RWPE1 (cell line): ENCODE results near the gene NPR3.

Experiments used
- CTCF ChIA-PET: fragments of 350-600 bp; sonication (Branson Sonifier 250); formaldehyde crosslinking; extraction: SDS; loops from one replicate; lab custom pipeline; 2021; lab: Yijun Ruan, JAX
- POLR2A ChIA-PET: fragments of 400-600 bp; formaldehyde crosslinking; extraction: SDS; loops from one replicate; lab custom pipeline; 2020; ENCODE audit warnings: antibody characterized with exemption; ENCODE audit not compliant: low non-redundant PET; lab: Yijun Ruan, JAX
- DNase-seq: peaks from one replicate; pipeline ENCODE4 v3.0.0; 2012; ENCODE audit warnings: low spot score
- H3K27ac ChIP-seq: fragments of 450-650 bp; 2 replicates; pipeline ENCODE4 v1.5.1; 2017
- TF ChIP-seq, protein P1 (sequence below): fragments of 450-650 bp; conservative IDR thresholded peaks from 2 replicates; pipeline ENCODE4 v1.5.1; 2017; ENCODE audit warnings: low read depth, mild to moderate bottlenecking

The NPR3 gene

DNA sequence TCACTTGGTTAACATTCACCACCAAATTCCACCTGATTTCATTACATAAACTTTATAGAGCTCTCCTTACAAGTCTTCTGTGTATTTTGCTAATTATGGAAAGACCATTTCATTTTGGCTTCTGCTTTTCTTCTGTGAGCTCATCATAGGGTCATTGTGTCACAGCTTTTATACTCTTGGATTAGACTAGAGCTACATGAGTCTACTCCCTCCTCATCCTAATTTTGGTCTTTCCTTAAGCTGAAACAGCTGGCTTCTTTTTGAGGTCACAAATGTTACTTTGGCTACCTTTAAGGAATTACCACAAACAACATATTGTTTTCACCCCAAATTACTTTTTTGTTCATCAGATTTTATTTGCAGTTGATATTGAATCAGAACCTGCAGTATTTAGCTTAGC, 103.0 kb downstream of the NPR3 start:
- ChIA-PET POLR2A (no interaction called here), CTCF (no interaction called here)
- TF ChIP-seq, protein P1, sequence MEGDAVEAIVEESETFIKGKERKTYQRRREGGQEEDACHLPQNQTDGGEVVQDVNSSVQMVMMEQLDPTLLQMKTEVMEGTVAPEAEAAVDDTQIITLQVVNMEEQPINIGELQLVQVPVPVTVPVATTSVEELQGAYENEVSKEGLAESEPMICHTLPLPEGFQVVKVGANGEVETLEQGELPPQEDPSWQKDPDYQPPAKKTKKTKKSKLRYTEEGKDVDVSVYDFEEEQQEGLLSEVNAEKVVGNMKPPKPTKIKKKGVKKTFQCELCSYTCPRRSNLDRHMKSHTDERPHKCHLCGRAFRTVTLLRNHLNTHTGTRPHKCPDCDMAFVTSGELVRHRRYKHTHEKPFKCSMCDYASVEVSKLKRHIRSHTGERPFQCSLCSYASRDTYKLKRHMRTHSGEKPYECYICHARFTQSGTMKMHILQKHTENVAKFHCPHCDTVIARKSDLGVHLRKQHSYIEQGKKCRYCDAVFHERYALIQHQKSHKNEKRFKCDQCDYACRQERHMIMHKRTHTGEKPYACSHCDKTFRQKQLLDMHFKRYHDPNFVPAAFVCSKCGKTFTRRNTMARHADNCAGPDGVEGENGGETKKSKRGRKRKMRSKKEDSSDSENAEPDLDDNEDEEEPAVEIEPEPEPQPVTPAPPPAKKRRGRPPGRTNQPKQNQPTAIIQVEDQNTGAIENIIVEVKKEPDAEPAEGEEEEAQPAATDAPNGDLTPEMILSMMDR = no peak
- DNase-seq = no peak
- no peak overlapping the region for H3K27ac ChIP-seq

DNA sequence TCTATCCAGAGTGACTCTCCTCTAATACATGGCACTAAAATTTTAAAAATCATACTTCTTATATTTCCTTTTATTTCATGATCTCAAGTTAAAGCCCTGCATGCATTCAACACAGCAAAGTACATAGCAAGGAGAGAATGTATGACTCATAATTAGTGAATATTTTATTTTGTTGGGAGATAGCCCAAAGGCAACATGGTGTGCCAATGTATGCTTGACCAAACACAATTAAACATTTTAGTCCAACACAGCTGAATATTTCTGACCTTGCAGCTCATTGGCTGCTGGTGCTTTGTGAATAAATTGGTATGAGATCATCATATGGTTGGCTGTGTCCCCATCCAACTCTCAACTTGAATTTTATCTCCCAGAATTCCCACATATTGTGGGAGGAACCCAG, 103.5 kb downstream of the NPR3 start:
- TF ChIP-seq, protein P1 = no peak
- H3K27ac ChIP-seq = no peak overlapping the region
- POLR2A ChIA-PET = no interaction called here
- CTCF ChIA-PET = no interaction called here
- DNase-seq = no peak

DNA sequence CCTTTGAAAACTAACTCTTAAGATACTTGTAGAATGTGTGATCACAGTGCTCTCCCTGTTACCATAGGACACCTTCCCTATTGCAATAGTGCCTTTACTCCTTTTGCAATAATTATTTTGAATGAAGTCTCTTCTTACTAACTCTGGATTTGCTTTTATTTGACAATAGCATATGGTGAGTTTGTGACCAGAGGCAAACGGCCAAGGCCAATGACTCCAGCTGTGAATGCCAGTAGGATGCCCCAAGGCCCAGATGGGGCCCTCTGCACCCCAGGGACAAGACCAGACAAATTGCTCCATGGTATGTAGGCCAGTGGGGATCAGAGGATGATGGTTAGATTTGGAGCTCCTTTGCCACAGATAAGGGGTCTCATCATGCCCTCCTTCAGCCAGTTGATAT, 116.9 kb downstream of the NPR3 start:
- ChIA-PET CTCF (no interaction called here), POLR2A (no interaction called here)
- DNase-seq = no peak
- TF ChIP-seq, protein P1 = no peak
- H3K27ac ChIP-seq = no peak overlapping the region

DNA sequence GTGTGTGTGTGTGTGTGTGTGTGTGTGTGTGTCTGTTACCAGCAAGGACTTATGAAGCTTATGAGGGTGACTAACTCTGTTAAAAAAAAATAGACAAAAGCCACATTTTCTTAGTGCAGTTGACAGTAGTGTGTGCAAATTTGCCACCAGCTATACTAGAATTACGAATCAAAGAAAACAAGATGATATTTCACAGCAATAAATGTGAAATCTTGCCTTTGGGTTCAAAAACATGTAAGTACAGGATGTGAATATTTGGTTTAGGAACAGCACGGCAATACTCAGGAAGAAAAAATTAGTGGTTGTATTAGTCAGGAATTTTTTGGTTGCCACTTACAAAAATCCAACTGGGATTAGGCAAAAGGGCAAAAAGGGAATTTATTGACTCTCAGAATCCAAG, 117.4 kb downstream of the NPR3 start:
- no peak for DNase-seq
- TF ChIP-seq, protein P1 = no peak
- no peak overlapping the region for H3K27ac ChIP-seq
- ChIA-PET POLR2A (no interaction called here), CTCF (no interaction called here)

DNA sequence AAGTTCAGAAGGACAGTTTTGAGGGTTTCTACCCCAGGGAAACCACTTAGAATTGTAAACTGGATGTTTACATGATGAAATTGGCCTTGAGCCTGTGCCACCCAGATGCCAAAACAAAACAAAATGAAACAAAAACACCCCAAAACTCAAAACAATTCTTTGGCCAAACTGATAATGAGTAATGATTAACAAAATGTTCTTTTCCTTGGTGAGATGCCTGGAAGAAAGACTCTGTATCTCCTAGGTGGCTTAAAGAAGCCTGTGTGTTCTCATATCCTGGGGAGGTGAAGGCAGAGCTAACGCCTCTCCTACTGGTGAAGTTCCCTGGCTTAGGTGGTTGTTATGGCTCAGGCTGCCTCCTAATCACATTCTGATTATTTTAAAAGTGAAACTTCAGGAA, 120.5 kb downstream of the NPR3 start:
- TF ChIP-seq, protein P1 = no peak
- POLR2A ChIA-PET = no interaction called here
- CTCF ChIA-PET = interaction anchor here (0.5 kb wide), 1 partner anchor 21 kb away, joined by 3 read pairs; no protein-coding TSS in a partner anchor
- DNase-seq = no peak
- H3K27ac ChIP-seq = no peak overlapping the region

DNA sequence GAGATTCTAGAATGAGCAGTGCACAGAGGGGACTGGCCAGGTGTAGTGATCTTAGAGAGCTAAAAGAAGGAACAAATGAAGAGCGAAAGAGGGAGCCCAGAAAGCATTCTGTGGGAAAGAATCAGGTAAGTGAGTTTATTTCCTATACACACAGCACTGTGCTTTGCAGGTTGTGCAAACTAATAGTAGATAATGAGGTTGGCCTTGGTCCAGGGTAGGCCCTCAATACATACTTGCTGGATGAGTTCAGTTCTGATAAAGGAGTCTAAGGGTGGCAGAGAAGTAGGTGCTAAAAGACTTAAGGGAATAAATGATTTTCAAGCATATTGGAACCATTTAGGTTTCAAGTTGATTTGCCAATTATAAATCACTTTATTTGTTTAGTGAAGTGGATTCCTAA, 122.0 kb downstream of the NPR3 start:
- CTCF ChIA-PET = no interaction called here
- POLR2A ChIA-PET = no interaction called here
- H3K27ac ChIP-seq = no peak overlapping the region
- DNase-seq = no peak
- TF ChIP-seq, protein P1 = no peak

DNA sequence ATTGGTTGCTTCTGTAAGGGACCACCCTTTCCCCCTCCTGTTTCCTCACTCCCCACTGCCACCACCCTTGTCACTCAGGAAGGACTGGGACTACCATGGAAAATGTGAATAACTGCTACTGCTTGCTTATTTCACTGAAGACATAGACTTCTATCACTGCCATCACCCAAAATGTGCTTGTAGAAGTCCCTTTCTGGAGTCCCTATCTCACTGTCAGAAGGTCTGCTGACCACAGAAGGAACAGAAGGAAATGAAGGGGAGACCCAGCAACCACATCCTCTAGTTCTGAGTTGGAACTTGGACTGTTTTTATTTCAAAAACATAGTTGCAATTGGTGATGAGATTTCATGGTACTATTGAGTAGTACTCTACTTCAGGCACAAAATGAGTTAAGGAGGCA, 122.5 kb downstream of the NPR3 start:
- no peak overlapping the region for H3K27ac ChIP-seq
- ChIA-PET CTCF (no interaction called here), POLR2A (no interaction called here)
- DNase-seq = no peak
- TF ChIP-seq, protein P1 = no peak
